Stimulated activated CD4-positive, alpha-beta T cell treated with anti-CD3 and anti-CD28 coated beads, Interleukin-15, amount 100 ng/mL, for 1 hour (primary cell): ENCODE data around the gene ATAD2B.

Source experiments
- DNase-seq, 2 donors: peaks; one replicate each; pipeline ENCODE4 v3.0.0-alpha.2; 2020; ENCODE audit warnings: low read depth in 1 of 2, low spot score in 1 of 2

ATAD2B gene

DNA sequence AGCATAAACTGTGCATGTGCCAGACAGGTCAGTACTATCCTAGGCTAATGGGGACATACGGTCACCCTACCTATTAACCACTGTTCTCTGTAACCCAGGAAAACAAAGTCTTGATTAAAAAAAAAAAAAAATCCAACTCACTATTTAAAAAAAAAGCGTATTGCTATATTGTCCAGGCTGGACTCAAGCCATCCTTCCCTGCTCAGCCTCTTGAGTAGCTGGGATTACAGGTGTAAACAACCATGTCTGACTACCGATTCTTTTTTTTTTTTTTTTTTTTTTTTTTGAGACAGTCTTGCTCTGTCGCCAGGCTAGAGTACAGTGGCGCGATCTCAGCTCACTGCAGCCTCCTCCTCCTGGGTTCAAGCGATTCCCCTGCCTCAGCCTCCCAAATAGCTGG, 11.6 kb downstream of the ATAD2B start:
- no peak for DNase-seq

GRCh38 chr2:23912054-23912453, 14.9 kb downstream of the ATAD2B start:
- DNase-seq = no peak

DNA sequence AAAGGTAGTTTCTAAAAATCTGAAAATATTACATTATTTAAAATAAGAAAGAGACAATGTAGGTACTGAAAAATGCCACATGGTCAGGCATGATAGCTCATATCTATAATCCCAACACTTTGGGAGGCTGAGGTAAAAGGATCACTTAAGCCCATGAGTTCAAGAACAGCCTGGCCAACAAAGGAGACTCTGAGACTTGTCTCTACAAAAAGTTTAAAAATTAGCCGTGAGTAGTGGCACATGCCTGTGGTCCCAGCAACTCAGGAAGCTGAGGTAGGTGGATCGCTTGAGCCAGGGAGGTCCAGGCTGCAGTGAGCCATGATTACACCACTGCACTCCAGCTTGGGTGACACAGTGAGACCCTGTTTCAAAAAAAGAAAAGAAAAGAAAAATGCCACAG, 21.8 kb downstream of the ATAD2B start:
- no peak for DNase-seq

GRCh38 chr2:23904692-23905091, 22.2 kb downstream of the ATAD2B start:
- DNase-seq = no peak

- no peak for DNase-seq
These were observed 22.7 kb downstream of the ATAD2B start for GRCh38 chr2:23904215-23904614.

- no peak for DNase-seq
These were observed 23.9 kb downstream of the ATAD2B start for GRCh38 chr2:23903034-23903433.

DNA sequence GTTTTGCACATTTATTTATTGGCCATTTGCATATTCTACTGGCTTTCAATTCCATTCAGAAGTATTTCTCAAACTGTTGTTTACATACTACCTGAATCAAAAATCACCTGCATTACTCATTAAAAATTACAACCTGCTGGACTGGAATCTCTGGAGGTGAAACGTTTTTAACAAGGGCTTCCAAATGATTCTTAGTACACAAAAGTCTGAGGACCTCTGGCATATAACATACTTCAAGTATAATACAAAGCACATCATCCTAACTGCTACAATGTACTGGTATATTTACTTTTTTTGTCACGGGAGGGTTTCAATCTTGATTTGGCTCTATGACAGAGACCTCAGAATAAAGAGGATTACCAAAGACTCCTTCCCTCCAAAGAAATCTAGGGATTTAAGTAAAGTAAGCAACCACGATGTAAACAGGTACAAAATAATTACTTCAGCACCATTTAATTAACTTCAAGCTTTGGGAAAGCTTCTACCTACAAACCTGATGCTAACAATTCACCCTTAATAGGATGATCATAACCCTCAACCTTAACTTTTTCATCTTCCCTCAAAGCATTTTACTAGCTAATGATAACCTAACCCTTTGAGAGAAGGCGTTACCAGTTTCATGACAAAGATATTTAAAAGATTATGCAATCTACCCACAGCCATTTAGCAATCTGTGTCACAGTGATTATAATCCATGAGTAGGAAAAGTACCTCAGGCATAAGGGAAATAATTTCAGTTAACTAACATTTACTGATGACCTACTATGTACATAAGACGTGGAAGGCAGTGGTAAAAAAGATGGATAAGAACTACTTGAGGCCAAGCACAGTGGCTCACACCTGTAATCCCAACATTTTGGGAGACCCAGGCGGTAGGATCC, 24.7 kb downstream of the ATAD2B start:
- DNase-seq = no peak

DNA sequence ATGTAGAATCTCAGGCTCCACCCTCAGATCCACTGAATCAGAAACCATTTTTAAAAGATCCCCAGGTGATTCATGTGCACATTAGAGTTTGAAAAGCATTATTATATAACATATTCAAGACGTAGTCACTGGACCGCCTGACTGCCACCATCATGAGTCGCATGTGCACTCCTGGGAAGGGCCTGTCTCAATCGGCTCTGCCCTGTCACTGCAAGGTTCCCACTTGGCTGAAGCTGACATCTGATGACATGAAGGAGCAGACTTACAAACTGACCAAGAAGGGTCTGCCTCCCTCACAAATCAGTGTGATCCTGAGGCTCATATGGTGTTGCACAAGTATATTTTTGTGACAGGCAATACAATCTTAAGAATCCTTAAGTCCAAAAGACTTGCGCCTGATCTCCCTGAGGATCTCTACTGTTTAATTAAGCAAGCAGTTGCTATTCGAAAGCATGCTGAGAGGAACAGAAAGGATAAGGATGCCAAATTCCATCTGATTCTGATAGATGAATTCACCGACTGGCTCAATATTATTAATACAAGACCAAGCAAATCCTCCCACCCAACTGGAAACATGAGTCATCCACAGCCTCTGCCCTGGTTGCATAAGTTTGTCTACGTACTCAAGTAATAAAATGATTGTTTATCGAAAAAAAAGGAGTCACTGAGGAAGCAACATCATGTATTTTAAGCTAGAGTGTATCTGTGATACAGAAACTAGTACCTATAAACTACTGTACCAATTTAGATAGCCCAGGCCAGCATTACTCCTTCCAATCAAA, 26.2 kb downstream of the ATAD2B start:
- DNase-seq = no peak

GRCh38 chr2:23900133-23900532, 26.8 kb downstream of the ATAD2B start:
- no peak for DNase-seq

DNA sequence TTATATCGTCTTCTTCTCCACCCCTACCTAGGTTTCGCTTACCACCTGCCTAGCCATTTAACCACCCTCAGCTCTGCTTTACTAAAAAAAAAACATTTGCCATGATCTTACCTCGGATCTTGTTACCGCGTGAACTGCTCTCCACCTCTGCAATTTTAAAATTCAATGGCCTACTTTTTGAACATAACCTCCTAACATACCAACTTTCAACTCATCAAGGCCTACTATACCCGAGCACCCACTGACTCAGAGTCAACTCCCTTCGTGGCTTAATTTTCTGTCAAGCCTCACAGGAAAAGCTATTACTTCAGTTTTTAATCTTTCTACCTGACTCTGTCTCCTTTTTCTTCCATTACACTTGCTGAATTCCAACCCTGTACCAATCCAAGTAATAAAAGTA, 55.7 kb downstream of the ATAD2B start:
- no peak for DNase-seq

DNA sequence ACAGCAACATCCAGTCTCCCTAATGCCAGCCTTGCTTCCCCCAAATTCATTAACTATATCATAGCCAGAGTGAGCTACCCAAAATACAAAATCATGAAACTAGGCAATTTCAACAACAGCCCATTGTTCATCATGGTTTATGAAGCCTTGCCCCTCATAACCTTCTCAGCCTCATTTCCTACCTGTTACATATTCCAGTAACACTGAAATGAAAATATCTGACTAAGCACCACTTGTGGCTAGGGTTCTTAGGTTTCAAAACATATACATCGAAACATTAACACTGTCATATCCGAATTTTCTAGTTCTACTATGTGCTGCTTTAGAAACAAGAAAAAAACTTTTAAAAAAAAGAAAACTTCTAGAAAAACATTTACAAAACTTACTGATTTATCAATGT, 59.5 kb downstream of the ATAD2B start:
- no peak for DNase-seq

DNA sequence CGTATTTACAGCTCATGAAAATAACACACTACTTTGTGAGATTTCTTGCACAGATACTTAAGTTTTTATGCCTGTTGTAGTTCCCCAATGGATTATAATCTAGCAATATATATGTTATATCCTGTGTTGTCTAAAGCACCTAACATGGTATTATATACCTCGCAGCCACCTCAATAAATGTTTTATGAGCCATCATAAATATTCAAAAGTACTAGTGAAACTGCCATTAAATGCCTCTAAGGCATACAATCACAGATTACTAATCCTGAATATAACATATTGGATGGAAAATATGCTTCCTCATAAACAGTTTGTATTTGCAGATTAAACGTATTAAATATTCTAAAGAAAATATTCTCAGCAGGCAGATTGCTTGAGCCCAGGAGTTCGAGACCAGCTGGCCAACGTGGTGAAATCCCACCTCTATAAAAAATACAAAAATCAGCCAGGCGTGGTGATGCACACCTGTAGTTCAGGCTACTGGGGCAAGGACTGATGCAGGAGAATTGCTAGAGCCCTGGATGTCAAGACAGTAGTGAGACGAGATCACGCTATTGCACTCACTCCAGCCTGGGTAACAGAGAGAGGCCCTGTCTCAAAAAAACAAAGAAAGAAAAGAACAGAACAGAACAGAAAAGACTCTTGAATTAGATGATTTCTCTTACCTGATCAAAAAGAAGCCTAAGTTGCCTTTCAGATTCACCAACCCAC, 64.1 kb downstream of the ATAD2B start:
- no peak for DNase-seq

- no peak for DNase-seq
These were observed 65.0 kb downstream of the ATAD2B start for GRCh38 chr2:23861952-23862351.

GRCh38 chr2:23859983-23860382, 66.9 kb downstream of the ATAD2B start:
- DNase-seq = no peak

- DNase-seq = no peak
These were observed 67.7 kb downstream of the ATAD2B start for GRCh38 chr2:23859234-23859633.

- DNase-seq = no peak
These were observed 76.2 kb downstream of the ATAD2B start for GRCh38 chr2:23850564-23851256.

DNA sequence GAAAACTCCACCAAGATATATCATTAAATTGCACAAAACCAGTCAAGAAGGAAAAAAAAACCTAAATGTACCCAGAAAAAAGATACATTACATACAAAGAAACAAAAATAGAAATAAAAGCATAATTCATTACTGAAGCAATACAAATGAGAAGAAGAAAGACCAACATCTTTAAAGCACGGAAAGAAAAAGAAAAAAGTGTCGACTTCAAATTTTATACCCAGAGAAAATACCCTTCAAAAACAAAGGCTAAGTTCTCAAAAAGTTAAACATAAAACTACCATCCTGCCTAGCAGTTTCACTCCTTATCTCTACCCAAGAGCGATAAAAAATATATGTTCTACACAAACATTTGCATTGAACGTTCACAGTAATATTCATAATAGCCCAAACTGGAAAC, 82.0 kb downstream of the ATAD2B start:
- no peak for DNase-seq

DNA sequence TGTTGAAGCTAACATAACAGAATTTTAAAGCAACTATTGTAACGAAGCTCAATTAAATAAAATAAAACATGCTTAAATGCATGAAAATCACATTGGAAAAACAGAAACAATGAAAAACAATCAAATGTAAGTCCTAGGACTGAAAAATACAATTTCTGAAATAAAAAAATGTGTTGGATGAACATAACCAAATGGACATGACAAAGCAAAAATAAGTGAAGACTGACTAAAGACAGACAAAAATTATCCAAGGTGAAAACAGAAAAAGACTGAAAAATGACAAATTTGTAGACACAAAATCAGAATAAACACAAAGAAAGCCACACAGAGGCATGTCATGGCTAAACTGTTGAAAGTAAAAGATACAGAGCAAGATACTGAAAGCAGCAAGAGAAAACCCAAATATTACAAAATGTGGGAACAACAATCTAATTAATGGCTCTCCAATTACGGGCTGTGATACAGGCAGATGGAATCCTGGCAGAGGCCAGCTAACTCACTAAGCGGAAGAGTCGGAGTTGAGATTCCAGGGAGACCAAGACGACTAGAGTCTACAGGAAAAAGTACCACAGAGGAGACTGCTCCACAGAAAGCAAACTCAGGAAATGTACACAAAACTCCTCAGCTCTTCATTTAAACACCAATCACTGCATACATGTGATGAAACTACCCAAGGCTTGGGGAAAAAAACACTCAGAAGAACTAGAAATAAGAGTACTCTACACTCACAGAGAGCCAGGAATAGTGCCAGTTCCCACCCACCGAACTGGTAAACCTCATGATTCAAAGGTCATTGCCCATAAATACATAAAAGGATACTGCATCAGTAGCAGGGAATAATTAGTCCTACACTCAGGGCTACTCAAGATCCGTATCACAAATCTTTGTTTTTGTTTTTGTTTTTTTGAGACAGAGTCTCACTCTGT, 83.6 kb downstream of the ATAD2B start:
- DNase-seq = no peak

GRCh38 chr2:23839919-23840578, 86.9 kb downstream of the ATAD2B start:
- no peak for DNase-seq

DNA sequence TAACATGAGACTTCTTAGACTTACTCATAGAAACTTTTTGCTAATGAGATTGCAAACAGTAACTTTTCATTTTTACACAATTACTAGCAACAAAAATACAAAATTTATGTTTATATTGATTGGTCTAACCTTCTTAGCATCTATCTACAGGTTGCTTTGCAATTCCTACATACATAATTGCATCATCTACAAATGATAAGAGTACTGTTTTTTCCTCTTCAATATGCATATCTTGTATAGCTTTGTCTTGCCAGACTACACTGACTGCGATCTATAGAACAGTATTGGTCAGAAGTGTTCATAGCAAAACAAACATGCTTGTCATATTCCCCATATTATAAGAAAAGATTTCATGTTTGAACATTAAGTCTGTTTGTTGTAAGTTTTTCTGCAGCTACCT, 87.9 kb downstream of the ATAD2B start:
- DNase-seq = no peak
